Vagina (tissue), 2 donors: ENCODE results near the gene GPC5. TPM values are rescaled to one million over a fixed set of nuclear protein-coding genes. Genes with fewer than 3 reads are reported as not detected.

ENCODE experiments used
- DNase-seq, 2 donors: peaks; one replicate each; pipeline ENCODE4 v3.0.0-alpha.2; 2017; ENCODE audit errors: extremely low spot score in 2 of 2
- H3K27ac ChIP-seq: fragments of 200-600 bp; sonication (generic); one replicate; pipeline ENCODE4 v1.5.1; 2019
- H3K27me3 ChIP-seq: fragments of 200-600 bp; sonication (generic); one replicate; pipeline ENCODE4 v1.5.1; 2019
- H3K36me3 ChIP-seq, 2 donors: fragments of 200-600 bp; sonication (generic); one replicate each; pipeline ENCODE4 v1.5.1; 2017 to 2019
- H3K4me1 ChIP-seq: fragments of 200-600 bp; sonication (generic); one replicate; pipeline ENCODE4 v1.5.1; 2019
- H3K4me3 ChIP-seq, 2 donors: fragments of 200-600 bp; sonication (generic); 1 replicate in 1 of 2; 2 replicates in 1 of 2; pipeline ENCODE4 v1.5.1; 2016 to 2019
- H3K9me3 ChIP-seq: fragments of 200-600 bp; sonication (generic); one replicate; pipeline ENCODE4 v1.5.1; 2019
- CTCF ChIP-seq, 3 experiments: fragments of 450-650 bp in 2 of 3; fragments of 200-600 bp in 1 of 3; sonication (generic) in 1 of 3; IDR thresholded peaks; one replicate each; pipeline ENCODE4 v1.5.1; 2017 to 2019; ENCODE audit warnings: antibody characterized with exemption in 3 of 3, mild to moderate bottlenecking in 2 of 3, moderate library complexity in 2 of 3
- POLR2A ChIP-seq, 2 donors: fragments of 450-650 bp; IDR thresholded peaks; one replicate each; pipeline ENCODE4 v1.6.1; 2017; ENCODE audit warnings: antibody characterized with exemption in 2 of 2, mild to moderate bottlenecking in 2 of 2, moderate library complexity in 2 of 2
- POLR2AphosphoS5 ChIP-seq, 2 donors: sonication (generic); formaldehyde crosslinking; IDR thresholded peaks; one replicate each; pipeline ENCODE4 v1.9.0; 2017; ENCODE audit warnings: antibody characterized with exemption in 2 of 2, mild to moderate bottlenecking in 2 of 2, low read depth in 1 of 2; ENCODE audit not compliant: insufficient read depth in 1 of 2
- intact Hi-C: fragments of 100-400 bp; cut with DNase I; formaldehyde crosslinking; loops from one replicate; pipeline ENCODE4 v1.15.1; 2023
- total RNA-seq: library from RNA; depleted of rRNA; stranded (reverse); fragments of >200 nt; gene quantifications from one replicate; pipeline ENCODE4 v1.2.3, GENCODE V29; 2016

The GPC5 gene
- total RNA-seq, 1 donor from 2014 or later = 1.7 TPM

GRCh38 chr13:92312823-92313222 is 914.4 kb downstream of the GPC5 start:
- no peaks in the 10 kb centered on the region for H3K9me3 ChIP-seq
- no peak overlapping the region for H3K4me3 ChIP-seq
- intact Hi-C loops = no loop called here
- no peaks in the 10 kb centered on the region for H3K27me3 ChIP-seq
- no peaks in the 10 kb centered on the region for H3K4me1 ChIP-seq
- H3K36me3 ChIP-seq = no peaks in the 10 kb centered on the region
- no peak overlapping the region for H3K27ac ChIP-seq
- no peak for TF ChIP-seq POLR2AphosphoS5 (IDR thresholded peaks at IDR 0.05; ENCODE audit: insufficient read depth in 1 of 2, low read depth in 1 of 2)
- no peak for TF ChIP-seq CTCF (IDR thresholded peaks at IDR 0.05)
- TF ChIP-seq POLR2A (IDR thresholded peaks at IDR 0.05) = no peak
- no peak for DNase-seq

GRCh38 chr13:92313382-92313781 is 915.0 kb downstream of the GPC5 start:
- intact Hi-C loops = no loop called here
- Histone ChIP-seq H3K36me3 (no peaks in the 10 kb centered on the region), H3K4me3 (no peak overlapping the region), H3K27me3 (no peaks in the 10 kb centered on the region), H3K27ac (no peak overlapping the region), H3K9me3 (no peaks in the 10 kb centered on the region), H3K4me1 (no peaks in the 10 kb centered on the region)
- no peak for DNase-seq
- TF ChIP-seq POLR2AphosphoS5 (IDR thresholded peaks at IDR 0.05; ENCODE audit: insufficient read depth in 1 of 2, low read depth in 1 of 2) (no peak), CTCF (IDR thresholded peaks at IDR 0.05) (no peak), POLR2A (IDR thresholded peaks at IDR 0.05) (no peak)

- no peak overlapping the region for H3K27ac ChIP-seq
- H3K9me3 ChIP-seq = no peaks in the 10 kb centered on the region
- no peaks in the 10 kb centered on the region for H3K27me3 ChIP-seq
- no peaks in the 10 kb centered on the region for H3K36me3 ChIP-seq
- no peak overlapping the region for H3K4me3 ChIP-seq
- H3K4me1 ChIP-seq = no peaks in the 10 kb centered on the region
- TF ChIP-seq POLR2AphosphoS5 (IDR thresholded peaks at IDR 0.05; ENCODE audit: insufficient read depth in 1 of 2, low read depth in 1 of 2) = no peak
- no peak for TF ChIP-seq CTCF (IDR thresholded peaks at IDR 0.05)
- TF ChIP-seq POLR2A (IDR thresholded peaks at IDR 0.05) = no peak
- DNase-seq = no peak
- intact Hi-C loops = loop anchor here (2.0 kb wide), 1 partner anchor 32 kb away; no protein-coding TSS in a partner anchor
Measured at GRCh38 chr13:92315265-92315664, 916.8 kb downstream of the GPC5 start.

GRCh38 chr13:92316030-92316429 is 917.6 kb downstream of the GPC5 start:
- intact Hi-C loops = no loop called here

More at GRCh38 chr13:92316030-92316429, 917.6 kb downstream of the GPC5 start:
- no peak for DNase-seq
- Histone ChIP-seq H3K27ac (no peak overlapping the region), H3K27me3 (no peaks in the 10 kb centered on the region), H3K36me3 (no peaks in the 10 kb centered on the region), H3K4me3 (no peak overlapping the region), H3K9me3 (no peaks in the 10 kb centered on the region), H3K4me1 (no peaks in the 10 kb centered on the region)
- TF ChIP-seq CTCF (IDR thresholded peaks at IDR 0.05) (no peak), POLR2A (IDR thresholded peaks at IDR 0.05) (no peak), POLR2AphosphoS5 (IDR thresholded peaks at IDR 0.05; ENCODE audit: insufficient read depth in 1 of 2, low read depth in 1 of 2) (no peak)
